ENCODE data around the gene TMEM132D. TPM values are rescaled to one million over a fixed set of nuclear protein-coding genes. Genes with fewer than 3 reads are reported as not detected.

TMEM132D gene
- total RNA-seq, 2 donors from 2014 or later, result under 0.01 to 0.26 TPM

DNA sequence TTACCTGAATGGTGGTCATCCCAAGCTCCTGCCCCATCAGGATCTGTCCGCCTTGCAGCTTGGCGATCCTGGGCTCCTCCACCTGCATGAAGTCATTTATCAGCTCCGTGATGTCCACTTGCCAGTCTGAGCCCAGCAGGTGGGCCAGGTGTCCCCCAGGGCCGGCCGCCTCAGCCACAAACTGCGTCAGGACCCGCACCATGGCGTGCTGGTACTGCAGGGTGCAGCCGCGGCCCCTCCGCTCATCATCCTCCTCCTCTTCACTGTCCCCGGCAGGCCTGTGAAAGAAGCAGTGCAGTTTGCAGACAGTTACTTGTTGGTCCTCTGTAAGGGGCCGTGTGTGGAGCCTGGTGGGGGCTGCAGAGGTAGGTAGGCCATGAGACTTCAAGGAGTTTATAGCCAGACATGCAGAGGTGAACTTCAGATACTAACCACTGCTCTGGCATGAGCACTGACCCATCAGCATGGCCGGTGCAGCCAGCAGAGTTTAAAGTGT, 822.0 kb downstream of the TMEM132D start:
- no peak overlapping the region for H3K4me3 ChIP-seq
- WGBS, 2 donors, result 70 to 74% methylated on average over 8 to 14 of the region's 14 CpGs
- ATAC-seq, result no peak

GRCh38 chr12:129080821-129081220, 823.0 kb downstream of the TMEM132D start:
- no peak for ATAC-seq

More for the DNA sequence above, 822.0 kb downstream of the TMEM132D start:
- H3K36me3 ChIP-seq (replicated peaks in 1 of 2; ENCODE audit: insufficient read depth in 1 of 2, low read depth in 2 of 2), result no peaks in the 10 kb centered on the region
- intact Hi-C loops (cut with DNase I), result no loop called here
- H3K27ac ChIP-seq, result no peak overlapping the region
- DNase-seq, result no peak
- H3K4me1 ChIP-seq, result no peaks in the 10 kb centered on the region
- no peaks in the 10 kb centered on the region for H3K9me3 ChIP-seq
- H3K27me3 ChIP-seq, result peaks cover 0 to 3% of the 10 kb centered on the region in 2 donors
- no peak for TF ChIP-seq POLR2A (IDR thresholded peaks at IDR 0.05)

GRCh38 chr12:129080391-129080790, 823.4 kb downstream of the TMEM132D start:
- no peaks in the 10 kb centered on the region for H3K36me3 ChIP-seq (replicated peaks in 1 of 2; ENCODE audit: insufficient read depth in 1 of 2, low read depth in 2 of 2)
- intact Hi-C loops (cut with DNase I), result no loop called here

More at GRCh38 chr12:129080821-129081220, 823.0 kb downstream of the TMEM132D start:
- intact Hi-C loops (cut with DNase I), result no loop called here
- Histone ChIP-seq H3K4me3 (no peak overlapping the region), H3K4me1 (no peaks in the 10 kb centered on the region), H3K36me3 (replicated peaks in 1 of 2; ENCODE audit: insufficient read depth in 1 of 2, low read depth in 2 of 2) (no peaks in the 10 kb centered on the region), H3K27me3 (peaks cover 0 to 3% of the 10 kb centered on the region in 2 donors), H3K9me3 (no peaks in the 10 kb centered on the region), H3K27ac (no peak overlapping the region)
- TF ChIP-seq POLR2A (IDR thresholded peaks at IDR 0.05), result no peak
- TF ChIP-seq, protein P1, sequence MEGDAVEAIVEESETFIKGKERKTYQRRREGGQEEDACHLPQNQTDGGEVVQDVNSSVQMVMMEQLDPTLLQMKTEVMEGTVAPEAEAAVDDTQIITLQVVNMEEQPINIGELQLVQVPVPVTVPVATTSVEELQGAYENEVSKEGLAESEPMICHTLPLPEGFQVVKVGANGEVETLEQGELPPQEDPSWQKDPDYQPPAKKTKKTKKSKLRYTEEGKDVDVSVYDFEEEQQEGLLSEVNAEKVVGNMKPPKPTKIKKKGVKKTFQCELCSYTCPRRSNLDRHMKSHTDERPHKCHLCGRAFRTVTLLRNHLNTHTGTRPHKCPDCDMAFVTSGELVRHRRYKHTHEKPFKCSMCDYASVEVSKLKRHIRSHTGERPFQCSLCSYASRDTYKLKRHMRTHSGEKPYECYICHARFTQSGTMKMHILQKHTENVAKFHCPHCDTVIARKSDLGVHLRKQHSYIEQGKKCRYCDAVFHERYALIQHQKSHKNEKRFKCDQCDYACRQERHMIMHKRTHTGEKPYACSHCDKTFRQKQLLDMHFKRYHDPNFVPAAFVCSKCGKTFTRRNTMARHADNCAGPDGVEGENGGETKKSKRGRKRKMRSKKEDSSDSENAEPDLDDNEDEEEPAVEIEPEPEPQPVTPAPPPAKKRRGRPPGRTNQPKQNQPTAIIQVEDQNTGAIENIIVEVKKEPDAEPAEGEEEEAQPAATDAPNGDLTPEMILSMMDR (IDR thresholded peaks at IDR 0.05), result no peak
- no peak for DNase-seq
- 72 to 74% methylated on average over 12 to 13 of the region's 13 CpGs for WGBS, 2 donors

DNA sequence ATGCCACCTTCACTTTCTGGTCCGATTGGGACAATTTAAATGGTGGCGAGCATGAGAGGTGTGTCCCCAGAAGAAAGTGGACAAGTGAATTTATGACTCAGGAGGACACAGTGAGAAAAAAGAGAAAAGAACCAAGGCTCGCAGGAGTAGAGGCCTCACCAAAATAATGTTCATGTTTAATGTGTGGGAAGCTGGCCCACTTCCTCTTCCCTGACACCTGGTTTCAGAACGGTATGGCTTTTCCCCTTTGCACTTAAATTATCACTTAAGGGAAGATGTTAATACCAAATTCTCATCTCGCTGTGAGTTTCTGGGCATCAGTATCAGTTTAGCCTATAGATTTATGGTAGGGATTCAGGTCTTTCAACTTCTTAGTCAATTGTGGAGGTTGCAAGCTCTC, 824.1 kb downstream of the TMEM132D start:
- Histone ChIP-seq H3K27ac (no peak overlapping the region), H3K27me3 (no peaks in the 10 kb centered on the region), H3K9me3 (no peaks in the 10 kb centered on the region), H3K36me3 (replicated peaks in 1 of 2; ENCODE audit: insufficient read depth in 1 of 2, low read depth in 2 of 2) (no peaks in the 10 kb centered on the region), H3K4me1 (no peaks in the 10 kb centered on the region), H3K4me3 (no peak overlapping the region)
- ATAC-seq (no peak), DNase-seq (no peak)
- no peak for TF ChIP-seq POLR2A (IDR thresholded peaks at IDR 0.05)
- TF ChIP-seq, protein P1 (IDR thresholded peaks at IDR 0.05), result no peak
- intact Hi-C loops (cut with DNase I), result no loop called here
- WGBS, 2 donors, result 69 to 71% methylated on average over 5 of the region's 5 CpGs

More at GRCh38 chr12:129080391-129080790, 823.4 kb downstream of the TMEM132D start:
- ATAC-seq, result no peak
- DNase-seq, result no peak
- no peak overlapping the region for H3K4me3 ChIP-seq
- peaks cover 0 to 3% of the 10 kb centered on the region in 2 donors for H3K27me3 ChIP-seq
- WGBS, 2 donors, result 60 to 78% methylated on average over 5 of the region's 5 CpGs
- TF ChIP-seq POLR2A (IDR thresholded peaks at IDR 0.05), result no peak
- H3K4me1 ChIP-seq, result no peaks in the 10 kb centered on the region
- no peak overlapping the region for H3K27ac ChIP-seq
- H3K9me3 ChIP-seq, result no peaks in the 10 kb centered on the region

GRCh38 chr12:129076441-129077320, 827.1 kb downstream of the TMEM132D start:
- Histone ChIP-seq H3K36me3 (replicated peaks in 1 of 2; ENCODE audit: insufficient read depth in 1 of 2, low read depth in 2 of 2) (no peaks in the 10 kb centered on the region), H3K27me3 (no peaks in the 10 kb centered on the region), H3K9me3 (no peaks in the 10 kb centered on the region), H3K27ac (no peak overlapping the region), H3K4me1 (no peaks in the 10 kb centered on the region), H3K4me3 (no peak overlapping the region)
- no peak for ATAC-seq
- TF ChIP-seq, protein P1 (IDR thresholded peaks at IDR 0.05), result no peak
- TF ChIP-seq POLR2A (IDR thresholded peaks at IDR 0.05), result no peak
- intact Hi-C loops (cut with DNase I), result no loop called here
- DNase-seq, result no peak
- 53 to 56% methylated on average over 10 to 13 of the region's 13 CpGs for WGBS, 2 donors

Data from body of pancreas (tissue), 4 donors.